Mesendoderm (in vitro differentiated cells): ENCODE data around the gene TRAPPC8.
A peak's percentile ranks its signal among the peaks of the same experiment; 100 is the strongest.
"Not testable (repeated sequence)": the region's sequence is repeated elsewhere in the genome, so short reads cannot be mapped to it uniquely, and the experiment has no call there.

Experiments
- DNase-seq: peaks from one replicate; pipeline ENCODE4 v3.0.0; 2013
- H2AK5ac ChIP-seq: 2 replicates; pipeline ENCODE4 v1.6.1; 2013; ENCODE audit warnings: low read length, inconsistent platforms
- H2BK120ac ChIP-seq: 2 replicates; pipeline ENCODE4 v1.6.1; 2013; ENCODE audit warnings: low read depth, mild to moderate bottlenecking, low read length, moderate library complexity, mixed read lengths
- H2BK15ac ChIP-seq: replicated peaks from 2 replicates; pipeline ENCODE4 v1.6.1; 2013; ENCODE audit warnings: low read depth, mild to moderate bottlenecking, moderate library complexity
- H2BK5ac ChIP-seq: 2 replicates; pipeline ENCODE4 v1.6.1; 2013; ENCODE audit warnings: low read length, inconsistent platforms
- H3K18ac ChIP-seq: 2 replicates; pipeline ENCODE4 v1.6.1; 2013; ENCODE audit warnings: mild to moderate bottlenecking, low read length, mixed read lengths
- H3K23ac ChIP-seq: one replicate; pipeline ENCODE4 v1.6.1; 2013; ENCODE audit warnings: low read length
- H3K27ac ChIP-seq: 2 replicates; pipeline ENCODE4 v1.5.1; 2013; ENCODE audit warnings: low read depth, mild to moderate bottlenecking, inconsistent platforms, low read length, moderate library complexity
- H3K27me3 ChIP-seq: 2 replicates; pipeline ENCODE4 v1.6.1; 2013; ENCODE audit warnings: low read length, control low read depth, mild to moderate bottlenecking, inconsistent platforms; ENCODE audit not compliant: insufficient read depth, poor library complexity
- H3K36me3 ChIP-seq: 2 replicates; pipeline ENCODE4 v1.6.1; 2013; ENCODE audit warnings: low read length, inconsistent platforms; ENCODE audit not compliant: control insufficient read depth, insufficient read depth
- H3K4ac ChIP-seq: one replicate; pipeline ENCODE4 v1.6.1; 2013; ENCODE audit warnings: low read depth, mild to moderate bottlenecking, low read length, moderate library complexity
- H3K4me1 ChIP-seq: 2 replicates; pipeline ENCODE4 v1.6.1; 2013; ENCODE audit warnings: low read depth, low read length, inconsistent platforms; ENCODE audit not compliant: control insufficient read depth
- H3K4me2 ChIP-seq: 2 replicates; pipeline ENCODE4 v1.6.1; 2013; ENCODE audit warnings: low read length
- H3K4me3 ChIP-seq: 2 replicates; pipeline ENCODE4 v1.5.1; 2013; ENCODE audit warnings: mild to moderate bottlenecking, low read length
- H3K56ac ChIP-seq: one replicate; pipeline ENCODE4 v1.6.1; 2013; ENCODE audit warnings: low read length
- H3K79me1 ChIP-seq: 2 replicates; pipeline ENCODE4 v1.6.1; 2013; ENCODE audit warnings: low read length, inconsistent platforms
- H3K79me2 ChIP-seq: 2 replicates; pipeline ENCODE4 v1.6.1; 2013; ENCODE audit warnings: mild to moderate bottlenecking, low read length; ENCODE audit not compliant: control insufficient read depth, insufficient read depth
- H3K9ac ChIP-seq: 2 replicates; pipeline ENCODE4 v1.6.1; 2013; ENCODE audit warnings: low read length, inconsistent platforms
- H4K5ac ChIP-seq: one replicate; pipeline ENCODE4 v1.6.1; 2013; ENCODE audit warnings: low read length
- H4K8ac ChIP-seq: one replicate; pipeline ENCODE4 v1.6.1; 2013; ENCODE audit warnings: low read depth, mild to moderate bottlenecking, control low read depth, low read length, moderate library complexity
- WGBS: extraction: QIAGEN DNeasy Blood & Tissue Kit; methylation state at CpG from one replicate; pipeline ENCODE4 v1.1.7; 2013; ENCODE audit warnings: low lambda C conversion rate, missing lambda C conversion rate; ENCODE audit not compliant: insufficient coverage; ENCODE audit errors: extremely low coverage; 5-methylcytosine and 5-hydroxymethylcytosine counted together

Gene TRAPPC8

GRCh38 chr18:31835528-31836133 lies 107.3 kb downstream of the TRAPPC8 start:
- Histone ChIP-seq H3K4me3 (no peak overlapping the region), H3K18ac (no peak overlapping the region), H4K8ac (no peak overlapping the region), H3K4me2 (no peak overlapping the region), H3K79me2 (no peaks in the 10 kb centered on the region), H2BK120ac (no peak overlapping the region), H3K27me3 (no peaks in the 10 kb centered on the region), H3K79me1 (no peaks in the 10 kb centered on the region), H2BK5ac (no peak overlapping the region), H3K9ac (no peak overlapping the region), H3K23ac (no peak overlapping the region), H2AK5ac (no peak overlapping the region), H3K4me1 (no peaks in the 10 kb centered on the region), H4K5ac (no peak overlapping the region), H3K56ac (no peak overlapping the region), H2BK15ac (no peak overlapping the region), H3K4ac (no peak overlapping the region), H3K27ac (no peak overlapping the region), H3K36me3 (peaks cover 2% of the 10 kb centered on the region)
- no CpG with 5 or more reads among the region's 4 CpGs for WGBS
- DNase-seq: no peak

GRCh38 chr18:31831903-31832302 lies 111.0 kb downstream of the TRAPPC8 start:
- Histone ChIP-seq H3K4me3 (no peak overlapping the region), H3K4me1 (no peaks in the 10 kb centered on the region), H3K79me1 (no peaks in the 10 kb centered on the region), H3K27me3 (no peaks in the 10 kb centered on the region), H2BK5ac (no peak overlapping the region), H3K4me2 (no peak overlapping the region), H3K9ac (no peak overlapping the region), H4K5ac (no peak overlapping the region), H2BK120ac (no peak overlapping the region), H3K23ac (no peak overlapping the region), H3K27ac (no peak overlapping the region), H3K79me2 (no peaks in the 10 kb centered on the region), H3K18ac (no peak overlapping the region), H2AK5ac (no peak overlapping the region), H3K4ac (no peak overlapping the region), H3K36me3 (peaks cover 3% of the 10 kb centered on the region), H3K56ac (no peak overlapping the region), H4K8ac (no peak overlapping the region), H2BK15ac (no peak overlapping the region)
- DNase-seq: no peak
- no CpG with 5 or more reads among the region's 1 CpG for WGBS

DNA sequence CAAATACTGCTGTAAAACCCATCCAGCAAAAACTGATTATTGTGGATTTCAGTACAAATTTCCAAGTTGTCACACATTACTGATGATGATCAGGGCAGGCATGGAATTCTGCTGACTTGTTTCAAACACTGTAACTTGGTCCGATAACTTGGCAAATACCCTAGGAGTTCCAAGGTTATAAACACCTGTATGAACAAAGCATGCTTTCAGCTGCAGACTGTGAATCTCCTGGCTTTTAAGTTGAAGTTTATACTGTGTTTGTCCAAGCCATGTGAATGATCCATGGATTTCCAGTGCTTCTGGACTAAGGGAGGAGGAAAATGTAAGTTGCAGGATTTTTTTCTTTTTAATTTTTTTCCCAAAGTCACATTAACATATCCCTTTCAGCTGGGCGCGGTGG lies 112.2 kb downstream of the TRAPPC8 start:
- Histone ChIP-seq H3K36me3 (peaks cover 3% of the 10 kb centered on the region), H3K4me1 (no peaks in the 10 kb centered on the region), H3K4me3 (no peak overlapping the region), H3K79me2 (no peaks in the 10 kb centered on the region), H3K27ac (no peak overlapping the region), H2BK5ac (no peak overlapping the region), H4K8ac (no peak overlapping the region), H3K56ac (no peak overlapping the region), H3K79me1 (no peaks in the 10 kb centered on the region), H3K18ac (no peak overlapping the region), H3K9ac (no peak overlapping the region), H2BK120ac (no peak overlapping the region), H2BK15ac (no peak overlapping the region), H4K5ac (no peak overlapping the region), H2AK5ac (no peak overlapping the region), H3K23ac (no peak overlapping the region), H3K4me2 (no peak overlapping the region), H3K4ac (no peak overlapping the region), H3K27me3 (no peaks in the 10 kb centered on the region)
- DNase-seq: no peak
- no CpG with 5 or more reads among the region's 3 CpGs for WGBS

DNA sequence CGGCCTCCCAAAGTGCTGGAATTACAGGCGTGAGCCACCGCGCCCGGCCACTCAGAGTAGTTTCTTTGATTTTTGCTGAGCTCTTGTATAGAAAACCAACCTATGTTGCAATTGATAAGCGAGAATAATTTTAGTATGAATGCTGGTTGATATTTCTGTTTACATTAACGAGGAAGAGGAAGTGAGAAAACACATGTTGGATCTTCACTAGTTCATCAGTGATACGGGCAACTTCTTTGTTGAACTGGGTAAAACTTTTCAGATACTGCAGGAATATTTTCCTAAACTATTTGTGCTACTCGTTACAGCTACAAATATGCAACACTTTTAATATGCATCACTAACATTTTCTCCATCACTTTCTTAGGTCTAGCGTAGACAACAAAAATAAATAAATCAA lies 114.3 kb downstream of the TRAPPC8 start:
- no CpG with 5 or more reads among the region's 10 CpGs for WGBS
- Histone ChIP-seq H3K4me1 (no peaks in the 10 kb centered on the region), H3K4me2 (no peak overlapping the region), H3K4ac (no peak overlapping the region), H3K9ac (no peak overlapping the region), H3K56ac (no peak overlapping the region), H2BK5ac (no peak overlapping the region), H3K36me3 (peaks cover 3% of the 10 kb centered on the region), H4K8ac (no peak overlapping the region), H3K4me3 (no peak overlapping the region), H3K18ac (no peak overlapping the region), H2AK5ac (no peak overlapping the region), H4K5ac (no peak overlapping the region), H2BK120ac (no peak overlapping the region), H3K23ac (no peak overlapping the region), H3K27ac (no peak overlapping the region), H2BK15ac (no peak overlapping the region), H3K79me2 (no peaks in the 10 kb centered on the region), H3K27me3 (no peaks in the 10 kb centered on the region), H3K79me1 (no peaks in the 10 kb centered on the region)
- no peak for DNase-seq

DNA sequence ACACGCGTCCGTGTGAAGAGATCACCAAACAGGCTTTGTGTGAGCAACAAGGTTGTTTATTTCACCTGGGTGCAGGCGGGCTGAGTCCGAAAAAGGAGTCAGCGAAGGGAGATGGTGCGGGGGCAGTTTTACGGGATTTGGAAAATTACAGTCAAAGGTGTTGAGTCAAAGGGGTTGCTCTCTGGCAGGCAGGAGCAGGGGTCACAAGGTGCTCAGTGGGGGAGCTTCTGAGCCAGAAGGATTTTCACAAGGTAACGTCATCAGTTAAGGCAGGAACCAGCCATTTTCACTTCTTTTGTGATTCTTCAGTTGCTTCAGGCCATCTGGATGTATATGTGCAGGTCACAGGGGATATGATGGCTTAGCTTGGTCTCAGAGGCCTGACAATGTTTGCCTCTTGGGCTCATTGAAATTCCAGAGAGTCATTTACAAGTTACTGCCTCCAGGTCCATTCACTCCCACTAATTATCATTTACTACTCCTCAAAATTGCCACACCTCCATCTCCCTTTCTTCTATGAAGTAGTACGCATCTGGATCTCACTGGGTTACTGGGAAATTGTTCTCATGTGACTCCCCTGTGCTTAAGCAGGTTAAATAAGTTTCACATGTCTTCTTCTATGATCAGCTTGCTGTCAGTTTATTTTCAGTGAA lies 116.1 kb downstream of the TRAPPC8 start:
- Histone ChIP-seq H2BK120ac (peak overlapping the region; percentile 90), H3K27ac (peak overlapping the region; percentile 90), H3K56ac (peak overlapping the region; percentile 25)
- no CpG with 5 or more reads among the region's 10 CpGs for WGBS
- H3K4me3 ChIP-seq, H3K4me1 ChIP-seq, H3K4me2 ChIP-seq, H3K9ac ChIP-seq, H4K5ac ChIP-seq, H3K79me1 ChIP-seq, H4K8ac ChIP-seq, H2BK15ac ChIP-seq, H3K4ac ChIP-seq, H2AK5ac ChIP-seq, H3K27me3 ChIP-seq, H3K23ac ChIP-seq, H2BK5ac ChIP-seq, H3K79me2 ChIP-seq, H3K18ac ChIP-seq, H3K36me3 ChIP-seq: not testable (repeated sequence)
- DNase-seq: peak; percentile 91

GRCh38 chr18:31825772-31826171 lies 117.2 kb downstream of the TRAPPC8 start:
- no peak overlapping the region for H2AK5ac ChIP-seq
- peaks cover 2% of the 10 kb centered on the region for H3K4me1 ChIP-seq
- H3K4me3 ChIP-seq: no peak overlapping the region
- no peak overlapping the region for H4K5ac ChIP-seq
- H3K56ac ChIP-seq: no peak overlapping the region
- H3K4ac ChIP-seq: no peak overlapping the region
- H2BK15ac ChIP-seq: no peak overlapping the region
- H3K4me2 ChIP-seq: no peak overlapping the region
- no peak overlapping the region for H3K9ac ChIP-seq
- DNase-seq: peak; percentile 73
- H3K23ac ChIP-seq: no peak overlapping the region
- no peak overlapping the region for H2BK5ac ChIP-seq
- WGBS: no CpG with 5 or more reads among the region's 3 CpGs
- H3K27ac ChIP-seq: peak overlapping the region; percentile 0
- no peak overlapping the region for H3K18ac ChIP-seq
- H3K79me1 ChIP-seq: no peaks in the 10 kb centered on the region
- no peaks in the 10 kb centered on the region for H3K27me3 ChIP-seq
- H3K36me3 ChIP-seq: peaks cover 3% of the 10 kb centered on the region
- no peak overlapping the region for H4K8ac ChIP-seq
- no peaks in the 10 kb centered on the region for H3K79me2 ChIP-seq
- H2BK120ac ChIP-seq: no peak overlapping the region
